Mesendoderm (in vitro differentiated cells): Measurements from ENCODE around the gene CYP4A22.

Experiments
- DNase-seq: peaks from one replicate; pipeline ENCODE4 v3.0.0; 2013
- H2AK5ac ChIP-seq: 2 replicates; pipeline ENCODE4 v1.6.1; 2013; ENCODE audit warnings: low read length, inconsistent platforms
- H2BK120ac ChIP-seq: 2 replicates; pipeline ENCODE4 v1.6.1; 2013; ENCODE audit warnings: low read depth, mild to moderate bottlenecking, low read length, moderate library complexity, mixed read lengths
- H2BK15ac ChIP-seq: replicated peaks from 2 replicates; pipeline ENCODE4 v1.6.1; 2013; ENCODE audit warnings: low read depth, mild to moderate bottlenecking, moderate library complexity
- H2BK5ac ChIP-seq: 2 replicates; pipeline ENCODE4 v1.6.1; 2013; ENCODE audit warnings: low read length, inconsistent platforms
- H3K18ac ChIP-seq: 2 replicates; pipeline ENCODE4 v1.6.1; 2013; ENCODE audit warnings: mild to moderate bottlenecking, low read length, mixed read lengths
- H3K23ac ChIP-seq: one replicate; pipeline ENCODE4 v1.6.1; 2013; ENCODE audit warnings: low read length
- H3K27ac ChIP-seq: 2 replicates; pipeline ENCODE4 v1.5.1; 2013; ENCODE audit warnings: low read depth, mild to moderate bottlenecking, inconsistent platforms, low read length, moderate library complexity
- H3K27me3 ChIP-seq: 2 replicates; pipeline ENCODE4 v1.6.1; 2013; ENCODE audit warnings: low read length, control low read depth, mild to moderate bottlenecking, inconsistent platforms; ENCODE audit not compliant: insufficient read depth, poor library complexity
- H3K36me3 ChIP-seq: 2 replicates; pipeline ENCODE4 v1.6.1; 2013; ENCODE audit warnings: low read length, inconsistent platforms; ENCODE audit not compliant: control insufficient read depth, insufficient read depth
- H3K4ac ChIP-seq: one replicate; pipeline ENCODE4 v1.6.1; 2013; ENCODE audit warnings: low read depth, mild to moderate bottlenecking, low read length, moderate library complexity
- H3K4me1 ChIP-seq: 2 replicates; pipeline ENCODE4 v1.6.1; 2013; ENCODE audit warnings: low read depth, low read length, inconsistent platforms; ENCODE audit not compliant: control insufficient read depth
- H3K4me2 ChIP-seq: 2 replicates; pipeline ENCODE4 v1.6.1; 2013; ENCODE audit warnings: low read length
- H3K4me3 ChIP-seq: 2 replicates; pipeline ENCODE4 v1.5.1; 2013; ENCODE audit warnings: mild to moderate bottlenecking, low read length
- H3K56ac ChIP-seq: one replicate; pipeline ENCODE4 v1.6.1; 2013; ENCODE audit warnings: low read length
- H3K79me1 ChIP-seq: 2 replicates; pipeline ENCODE4 v1.6.1; 2013; ENCODE audit warnings: low read length, inconsistent platforms
- H3K79me2 ChIP-seq: 2 replicates; pipeline ENCODE4 v1.6.1; 2013; ENCODE audit warnings: mild to moderate bottlenecking, low read length; ENCODE audit not compliant: control insufficient read depth, insufficient read depth
- H3K9ac ChIP-seq: 2 replicates; pipeline ENCODE4 v1.6.1; 2013; ENCODE audit warnings: low read length, inconsistent platforms
- H4K5ac ChIP-seq: one replicate; pipeline ENCODE4 v1.6.1; 2013; ENCODE audit warnings: low read length
- H4K8ac ChIP-seq: one replicate; pipeline ENCODE4 v1.6.1; 2013; ENCODE audit warnings: low read depth, mild to moderate bottlenecking, control low read depth, low read length, moderate library complexity
- WGBS: extraction: QIAGEN DNeasy Blood & Tissue Kit; methylation state at CpG from one replicate; pipeline ENCODE4 v1.1.7; 2013; ENCODE audit warnings: low lambda C conversion rate, missing lambda C conversion rate; ENCODE audit not compliant: insufficient coverage; ENCODE audit errors: extremely low coverage; 5-methylcytosine and 5-hydroxymethylcytosine counted together

Gene CYP4A22

DNA sequence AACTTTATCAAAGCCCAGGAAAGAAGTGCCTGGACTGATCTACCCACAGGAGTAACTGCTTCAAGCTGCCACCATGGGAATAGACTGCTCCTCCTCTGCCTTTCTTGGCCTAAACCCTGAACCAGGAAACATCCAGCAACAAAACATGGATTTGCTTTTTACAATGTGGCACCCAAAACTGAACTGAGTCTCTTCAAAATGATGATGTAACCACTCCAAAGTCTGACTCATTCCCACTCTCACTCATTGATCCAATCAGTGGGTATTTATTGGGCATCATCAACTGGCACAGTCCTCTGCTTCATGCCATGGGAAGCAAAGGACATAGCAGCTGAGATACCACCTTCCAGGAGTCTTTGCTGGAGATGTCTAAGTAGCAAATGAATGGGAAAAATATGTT lies 23.5 kb downstream of the CYP4A22 start:
- H4K5ac ChIP-seq: no peak overlapping the region
- no peak overlapping the region for H2BK5ac ChIP-seq
- H3K79me1 ChIP-seq: no peaks in the 10 kb centered on the region
- no peak overlapping the region for H3K4me3 ChIP-seq
- H3K4ac ChIP-seq: no peak overlapping the region
- H3K27ac ChIP-seq: no peak overlapping the region
- H3K23ac ChIP-seq: no peak overlapping the region
- no peak overlapping the region for H2BK120ac ChIP-seq
- no peaks in the 10 kb centered on the region for H3K36me3 ChIP-seq
- no peak overlapping the region for H2AK5ac ChIP-seq
- H3K56ac ChIP-seq: no peak overlapping the region
- H3K79me2 ChIP-seq: no peaks in the 10 kb centered on the region
- no peak overlapping the region for H3K4me2 ChIP-seq
- H3K27me3 ChIP-seq: no peaks in the 10 kb centered on the region
- no peak overlapping the region for H4K8ac ChIP-seq
- H2BK15ac ChIP-seq: no peak overlapping the region
- H3K4me1 ChIP-seq: no peaks in the 10 kb centered on the region
- H3K9ac ChIP-seq: no peak overlapping the region
- no peak overlapping the region for H3K18ac ChIP-seq
- DNase-seq: no peak

DNA sequence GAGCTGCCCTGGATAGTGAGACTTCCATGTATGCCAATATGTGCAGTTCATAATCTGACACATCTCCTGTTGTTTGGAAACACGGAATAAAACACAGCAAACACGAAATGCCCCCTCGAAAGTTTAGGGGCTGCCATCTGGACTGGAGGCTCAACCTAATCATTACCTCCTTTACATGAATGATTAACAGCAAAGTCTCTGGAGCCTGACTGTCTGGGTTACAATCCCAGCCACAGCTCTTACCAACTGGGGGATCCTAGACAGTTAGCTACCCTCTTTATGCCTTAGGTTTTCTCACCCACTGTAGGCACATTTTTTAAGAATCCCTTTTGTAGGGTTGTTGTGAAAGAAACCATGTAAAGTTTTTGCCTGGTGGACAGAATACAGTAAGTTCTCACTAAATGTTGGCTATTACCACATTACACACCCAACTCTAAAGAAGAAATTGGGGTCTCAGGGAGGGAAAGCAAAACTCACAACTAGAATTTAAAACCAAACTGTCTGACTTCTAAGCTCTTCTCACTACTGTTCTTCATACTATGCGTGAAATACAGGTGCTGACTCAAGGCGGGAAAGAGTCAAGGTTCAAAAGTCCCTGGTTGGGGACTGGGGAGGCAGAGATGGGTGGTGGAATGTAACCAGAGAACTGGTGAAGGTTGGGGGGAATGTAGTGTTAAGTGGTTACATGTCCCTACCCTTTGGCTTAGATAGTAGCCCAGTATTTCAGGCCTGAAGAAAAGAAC lies 24.2 kb downstream of the CYP4A22 start:
- H3K4ac ChIP-seq: no peak overlapping the region
- no peak overlapping the region for H4K5ac ChIP-seq
- H4K8ac ChIP-seq: no peak overlapping the region
- no CpG with 5 or more reads among the region's 5 CpGs for WGBS
- DNase-seq: no peak
- H3K79me1 ChIP-seq: no peaks in the 10 kb centered on the region
- H2AK5ac ChIP-seq: no peak overlapping the region
- no peak overlapping the region for H3K4me3 ChIP-seq
- no peak overlapping the region for H3K18ac ChIP-seq
- no peak overlapping the region for H3K27ac ChIP-seq
- no peak overlapping the region for H3K9ac ChIP-seq
- no peaks in the 10 kb centered on the region for H3K27me3 ChIP-seq
- no peak overlapping the region for H2BK120ac ChIP-seq
- H3K36me3 ChIP-seq: no peaks in the 10 kb centered on the region
- no peaks in the 10 kb centered on the region for H3K4me1 ChIP-seq
- no peak overlapping the region for H2BK5ac ChIP-seq
- H3K23ac ChIP-seq: no peak overlapping the region
- no peak overlapping the region for H3K4me2 ChIP-seq
- no peak overlapping the region for H2BK15ac ChIP-seq
- H3K79me2 ChIP-seq: no peaks in the 10 kb centered on the region
- no peak overlapping the region for H3K56ac ChIP-seq

- Histone ChIP-seq H3K79me1 (no peaks in the 10 kb centered on the region), H4K5ac (no peak overlapping the region), H3K18ac (no peak overlapping the region), H3K9ac (no peak overlapping the region), H2BK15ac (no peak overlapping the region), H3K27ac (no peak overlapping the region), H2AK5ac (no peak overlapping the region), H2BK5ac (no peak overlapping the region), H3K27me3 (no peaks in the 10 kb centered on the region), H2BK120ac (no peak overlapping the region), H3K23ac (no peak overlapping the region), H3K4me1 (no peaks in the 10 kb centered on the region), H3K4ac (no peak overlapping the region), H3K79me2 (no peaks in the 10 kb centered on the region), H3K36me3 (no peaks in the 10 kb centered on the region), H3K56ac (no peak overlapping the region), H3K4me3 (no peak overlapping the region), H4K8ac (no peak overlapping the region), H3K4me2 (no peak overlapping the region)
- DNase-seq: no peak
Measured at GRCh38 chr1:47164552-47164951, 27.3 kb downstream of the CYP4A22 start.

GRCh38 chr1:47172782-47173181 lies 35.5 kb downstream of the CYP4A22 start:
- Histone ChIP-seq H3K18ac (no peak overlapping the region), H3K4me1 (no peaks in the 10 kb centered on the region), H3K4ac (no peak overlapping the region), H3K9ac (no peak overlapping the region), H2BK15ac (no peak overlapping the region), H4K5ac (no peak overlapping the region), H3K36me3 (no peaks in the 10 kb centered on the region), H4K8ac (no peak overlapping the region), H3K56ac (no peak overlapping the region), H2BK120ac (no peak overlapping the region), H3K23ac (no peak overlapping the region), H2AK5ac (no peak overlapping the region), H3K4me3 (no peak overlapping the region), H3K27me3 (no peaks in the 10 kb centered on the region), H3K79me2 (no peaks in the 10 kb centered on the region), H3K27ac (no peak overlapping the region), H3K4me2 (no peak overlapping the region), H2BK5ac (no peak overlapping the region), H3K79me1 (no peaks in the 10 kb centered on the region)
- no peak for DNase-seq
- no CpG with 5 or more reads among the region's 5 CpGs for WGBS

- H3K23ac ChIP-seq: no peak overlapping the region
- no peak overlapping the region for H2BK5ac ChIP-seq
- H3K79me2 ChIP-seq: no peaks in the 10 kb centered on the region
- H3K79me1 ChIP-seq: no peaks in the 10 kb centered on the region
- DNase-seq: no peak
- H3K4me3 ChIP-seq: no peak overlapping the region
- H2BK15ac ChIP-seq: no peak overlapping the region
- H2BK120ac ChIP-seq: no peak overlapping the region
- H3K18ac ChIP-seq: no peak overlapping the region
- no peaks in the 10 kb centered on the region for H3K36me3 ChIP-seq
- H2AK5ac ChIP-seq: no peak overlapping the region
- peaks cover 3% of the 10 kb centered on the region for H3K4me1 ChIP-seq
- no peak overlapping the region for H3K4ac ChIP-seq
- no peak overlapping the region for H3K9ac ChIP-seq
- H3K27ac ChIP-seq: no peak overlapping the region
- H3K27me3 ChIP-seq: no peaks in the 10 kb centered on the region
- H4K8ac ChIP-seq: no peak overlapping the region
- no peak overlapping the region for H3K4me2 ChIP-seq
- H4K5ac ChIP-seq: no peak overlapping the region
- no peak overlapping the region for H3K56ac ChIP-seq
Measured at GRCh38 chr1:47174656-47175020, 37.4 kb downstream of the CYP4A22 start.

GRCh38 chr1:47175227-47175934 lies 38.1 kb downstream of the CYP4A22 start:
- Histone ChIP-seq H4K8ac (no peak overlapping the region), H3K23ac (no peak overlapping the region), H3K4ac (no peak overlapping the region), H2BK120ac (no peak overlapping the region), H3K27ac (no peak overlapping the region), H3K4me2 (no peak overlapping the region), H3K18ac (no peak overlapping the region), H3K27me3 (no peaks in the 10 kb centered on the region), H3K56ac (no peak overlapping the region), H3K4me1 (peaks cover 3% of the 10 kb centered on the region), H3K4me3 (no peak overlapping the region), H3K36me3 (no peaks in the 10 kb centered on the region), H3K9ac (no peak overlapping the region), H2AK5ac (no peak overlapping the region), H4K5ac (no peak overlapping the region), H3K79me1 (no peaks in the 10 kb centered on the region), H2BK5ac (no peak overlapping the region), H2BK15ac (no peak overlapping the region), H3K79me2 (no peaks in the 10 kb centered on the region)
- WGBS: no CpG with 5 or more reads among the region's 11 CpGs
- peak; percentile 80 for DNase-seq
